Omental fat pad (tissue), 4 donors: ENCODE data around the gene DFFA. TPM values are rescaled to one million over a fixed set of nuclear protein-coding genes. Genes with fewer than 3 reads are reported as not detected.

Experiments used
- ATAC-seq: fragments of 150-250 bp; one replicate; pipeline ENCODE4 v1.9.1; 2016; ENCODE audit warnings: mild to moderate bottlenecking, moderate library complexity; ENCODE audit not compliant: low FRiP score
- DNase-seq: peaks from one replicate; pipeline ENCODE4 v3.0.0-alpha.2; 2019; ENCODE audit warnings: low spot score
- CTCF ChIP-seq, 3 donors: fragments of 450-650 bp; IDR thresholded peaks; one replicate each; pipeline ENCODE4 v1.5.1; 2016 to 2017; ENCODE audit warnings: antibody characterized with exemption in 3 of 3, mild to moderate bottlenecking in 3 of 3, moderate library complexity in 2 of 3
- total RNA-seq, 4 donors: library from RNA; depleted of rRNA; stranded (reverse); fragments of >200 nt; gene quantifications; one replicate each; pipeline ENCODE4 v1.1.0, GENCODE V29; 2016

Gene DFFA, protein sequence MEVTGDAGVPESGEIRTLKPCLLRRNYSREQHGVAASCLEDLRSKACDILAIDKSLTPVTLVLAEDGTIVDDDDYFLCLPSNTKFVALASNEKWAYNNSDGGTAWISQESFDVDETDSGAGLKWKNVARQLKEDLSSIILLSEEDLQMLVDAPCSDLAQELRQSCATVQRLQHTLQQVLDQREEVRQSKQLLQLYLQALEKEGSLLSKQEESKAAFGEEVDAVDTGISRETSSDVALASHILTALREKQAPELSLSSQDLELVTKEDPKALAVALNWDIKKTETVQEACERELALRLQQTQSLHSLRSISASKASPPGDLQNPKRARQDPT
- total RNA-seq, result 10 to 100 TPM; 17.8 to 27.2 (median 21.6) TPM

DNA sequence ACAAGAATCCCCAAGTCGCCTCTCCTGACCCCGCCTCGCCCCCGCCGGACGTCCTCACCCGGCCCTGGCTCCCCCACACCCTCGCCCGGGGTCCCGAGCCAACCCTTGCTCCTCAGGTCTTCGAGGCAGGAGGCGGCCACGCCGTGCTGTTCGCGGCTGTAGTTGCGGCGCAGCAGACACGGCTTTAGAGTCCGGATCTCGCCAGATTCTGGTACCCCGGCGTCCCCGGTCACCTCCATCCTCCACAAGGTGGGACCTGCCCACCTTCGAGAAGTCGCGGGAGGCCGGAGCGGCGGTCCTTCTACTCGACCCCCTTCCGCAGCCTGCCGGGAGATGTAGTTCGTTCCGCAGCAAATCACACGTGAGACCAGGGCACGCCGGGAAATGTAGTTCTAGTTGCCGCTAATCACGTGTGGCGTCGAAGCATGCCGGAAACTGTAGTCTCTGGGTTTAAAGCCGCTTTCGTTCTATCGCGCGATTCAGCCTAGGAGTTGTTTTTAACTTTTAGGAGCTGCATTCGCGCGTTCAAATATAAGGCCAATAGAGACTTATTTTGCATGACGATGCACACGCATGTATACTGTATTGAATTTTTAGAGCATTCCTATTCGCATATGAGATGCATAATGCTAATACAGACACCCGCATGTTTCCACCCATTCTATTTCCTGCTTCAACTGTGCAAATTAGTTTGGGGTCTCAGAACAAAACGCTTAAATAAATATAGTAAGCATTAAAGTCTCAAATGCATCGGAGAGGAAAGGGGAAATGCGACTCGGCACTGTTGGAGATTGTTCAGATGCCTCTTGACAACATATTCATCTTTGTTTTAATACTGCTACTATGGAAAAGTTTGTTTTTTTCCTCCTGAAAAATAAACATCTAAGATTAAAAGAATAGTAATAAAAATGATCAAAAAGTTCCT, at the start of gene DFFA:
DFFA (minus strand) TSS at position 310 of the 925 bp plus-strand sequence; CDS start at position 239, 71 bp downstream.
- ATAC-seq, result peak; percentile 88
- TF ChIP-seq CTCF (IDR thresholded peaks at IDR 0.05), result no peak
- peak; percentile 80 for DNase-seq

DNA sequence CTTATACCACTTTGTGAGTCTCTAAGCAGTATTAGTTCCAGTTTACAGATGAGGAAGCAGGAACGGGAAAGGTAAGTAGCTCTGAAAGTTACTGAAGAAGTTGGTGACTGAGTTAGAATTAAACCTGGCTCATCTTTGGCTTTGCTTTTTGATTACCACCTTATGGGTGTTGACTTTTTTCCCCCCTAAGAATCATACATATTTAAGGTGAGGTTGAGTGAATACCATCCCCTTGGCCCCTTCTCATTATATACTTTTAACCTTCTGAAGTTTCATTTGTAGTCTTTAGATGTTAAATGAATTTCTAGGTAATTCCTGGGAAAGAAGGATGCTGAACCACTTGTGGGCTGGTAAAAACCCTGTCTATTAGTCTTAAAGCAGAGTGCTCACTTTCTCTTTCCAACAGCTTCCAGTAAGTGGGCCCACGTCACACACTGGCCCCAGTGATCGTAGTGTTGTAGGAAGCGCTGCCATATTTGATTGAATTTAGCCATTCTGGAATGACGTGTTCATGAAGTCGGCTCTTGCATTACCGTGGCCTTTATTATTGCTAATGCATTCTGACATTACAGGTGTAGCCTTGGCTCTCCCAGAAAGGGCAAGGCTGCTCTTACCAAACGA, 49.3 kb upstream of the DFFA start:
- ATAC-seq (no peak), DNase-seq (no peak)
- TF ChIP-seq CTCF (IDR thresholded peaks at IDR 0.05), result no peak

DNA sequence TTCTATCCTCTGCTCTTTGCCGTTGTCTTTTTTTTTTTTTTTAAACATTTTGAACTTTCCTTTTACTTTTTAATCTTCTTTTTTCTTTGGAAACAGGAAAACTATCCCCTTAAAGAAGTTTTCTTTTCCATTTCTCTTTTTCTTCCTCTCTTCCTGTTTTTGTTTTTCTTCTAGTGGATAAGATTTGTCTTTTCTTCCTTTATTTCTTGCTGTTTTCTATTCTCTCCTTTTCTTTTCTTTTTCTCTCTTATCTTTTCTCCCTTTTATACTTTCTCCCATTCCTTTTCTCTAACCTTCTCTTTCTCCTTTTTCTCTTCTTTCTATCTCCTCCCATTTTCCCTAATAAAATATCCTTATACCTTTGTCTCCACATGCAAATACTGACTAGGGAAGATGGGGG, 48.6 kb upstream of the DFFA start:
- DNase-seq (no peak), ATAC-seq (no peak)
- TF ChIP-seq CTCF (IDR thresholded peaks at IDR 0.05), result no peak

DNA sequence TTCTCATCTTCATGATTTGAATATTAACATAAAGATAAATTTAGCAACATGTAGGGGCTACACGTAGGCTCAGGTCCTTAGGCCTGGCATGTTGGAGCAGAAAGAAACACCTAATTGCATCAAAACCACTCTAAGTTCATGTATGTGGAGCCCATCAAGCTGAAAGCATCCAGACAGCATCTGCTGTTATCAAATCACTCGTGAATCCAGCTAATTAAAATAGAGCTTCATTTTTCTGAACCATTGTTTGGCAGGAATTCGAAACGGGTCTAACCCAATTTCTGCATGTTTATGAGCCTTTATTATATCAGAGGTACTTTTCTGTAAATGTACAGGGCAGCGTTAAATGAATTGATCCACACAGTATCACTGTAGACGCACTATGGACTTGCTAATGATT, 48.2 kb upstream of the DFFA start:
- TF ChIP-seq CTCF (IDR thresholded peaks at IDR 0.05), result no peak
- no peak for ATAC-seq
- no peak for DNase-seq

DNA sequence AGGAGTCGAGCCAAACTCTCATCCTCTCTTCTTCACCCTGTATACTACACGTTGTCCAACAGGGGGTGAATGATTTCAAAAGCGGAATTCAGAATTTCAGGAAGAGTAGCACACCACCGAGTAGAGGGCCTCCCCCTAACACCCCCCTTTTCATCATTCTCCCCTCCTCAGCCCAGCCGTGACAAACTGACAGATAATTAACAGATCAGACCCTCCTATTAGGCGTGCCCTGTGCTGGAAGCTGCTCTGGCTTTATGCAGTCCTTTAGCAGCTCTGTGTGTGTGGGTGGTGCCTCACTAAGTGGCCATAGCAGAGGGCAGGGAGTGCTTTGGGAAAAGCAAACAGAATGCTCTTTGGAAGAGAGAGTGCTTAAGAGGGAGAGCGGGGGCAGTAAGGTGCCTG, 46.7 kb upstream of the DFFA start:
- TF ChIP-seq CTCF (IDR thresholded peaks at IDR 0.05), result no peak
- DNase-seq (no peak), ATAC-seq (peak; percentile 43)

GRCh38 chr1:10517677-10517982, 45.3 kb upstream of the DFFA start:
- no peak for TF ChIP-seq CTCF (IDR thresholded peaks at IDR 0.05)
- no peak for DNase-seq
- ATAC-seq, result no peak
